CD8-positive, alpha-beta memory T cell (primary cell): ENCODE results near the gene TUBB8. TPM values are rescaled to one million over a fixed set of nuclear protein-coding genes. Genes with fewer than 3 reads are reported as not detected.

Source experiments
- CTCF ChIA-PET: fragments of 350-600 bp; sonication (Branson Sonifier 250); formaldehyde crosslinking; loops from one replicate; lab custom pipeline; 2021; ENCODE audit warnings: antibody characterized with exemption; lab: Charles Lee
- POLR2A ChIA-PET: fragments of 350-600 bp; sonication (Branson Sonifier 250); formaldehyde crosslinking; loops from one replicate; lab custom pipeline; 2021; ENCODE audit warnings: antibody characterized with exemption; lab: Charles Lee
- DNase-seq, 5 donors: peaks; one replicate each; pipeline versions ENCODE4 v3.0.0 to v3.0.0-alpha.2; 2020 to 2022; ENCODE audit warnings: mixed read lengths in 1 of 5
- H3K27ac ChIP-seq: one replicate; pipeline ENCODE4 v1.7.0; 2013; ENCODE audit warnings: low read depth, mild to moderate bottlenecking, low read length, moderate library complexity
- H3K27me3 ChIP-seq: 2 replicates; pipeline ENCODE4 v1.7.0; 2013; ENCODE audit warnings: low read length, mild to moderate bottlenecking; ENCODE audit not compliant: insufficient read depth, poor library complexity, severe bottlenecking
- H3K36me3 ChIP-seq: 2 replicates; pipeline ENCODE4 v1.7.0; 2013; ENCODE audit warnings: mild to moderate bottlenecking, low read length, moderate library complexity; ENCODE audit not compliant: insufficient read depth
- H3K4me1 ChIP-seq: 2 replicates; pipeline ENCODE4 v1.7.0; 2013; ENCODE audit warnings: mild to moderate bottlenecking, low read length, moderate library complexity; ENCODE audit not compliant: insufficient read depth
- H3K4me3 ChIP-seq: 2 replicates; pipeline ENCODE4 v1.7.0; 2013; ENCODE audit warnings: mild to moderate bottlenecking, low read length
- H3K9me3 ChIP-seq: 2 replicates; pipeline ENCODE4 v1.7.0; 2013; ENCODE audit warnings: mild to moderate bottlenecking, low read length
- H3K27ac Mint-ChIP-seq, 8 donors: one replicate each; pipeline ENCODE4 v1.8.0; 2020 to 2021; ENCODE audit warnings: mixed read lengths in 8 of 8, mild to moderate bottlenecking in 6 of 8, inconsistent platforms in 3 of 8, moderate library complexity in 3 of 8
- H3K27me3 Mint-ChIP-seq, 2 donors: one replicate each; pipeline ENCODE4 v1.8.0; 2020 to 2021; ENCODE audit warnings: mixed read lengths in 2 of 2, mild to moderate bottlenecking in 1 of 2, moderate library complexity in 1 of 2
- H3K36me3 Mint-ChIP-seq, 3 donors: one replicate each; pipeline ENCODE4 v1.8.0; 2020 to 2021; ENCODE audit warnings: mixed read lengths in 3 of 3, inconsistent platforms in 1 of 3, mild to moderate bottlenecking in 1 of 3
- H3K4me1 Mint-ChIP-seq, 3 donors: one replicate each; pipeline ENCODE4 v1.8.0; 2020 to 2021; ENCODE audit warnings: mixed read lengths in 3 of 3, inconsistent platforms in 1 of 3, mild to moderate bottlenecking in 1 of 3
- H3K4me3 Mint-ChIP-seq, 7 donors: one replicate each; pipeline ENCODE4 v1.8.0; 2020 to 2021; ENCODE audit warnings: mixed read lengths in 7 of 7, mild to moderate bottlenecking in 6 of 7, moderate library complexity in 4 of 7, inconsistent platforms in 2 of 7
- H3K9me3 Mint-ChIP-seq, 5 donors: one replicate each; pipeline ENCODE4 v1.8.0; 2020 to 2022; ENCODE audit warnings: mixed read lengths in 5 of 5, mild to moderate bottlenecking in 3 of 5, moderate library complexity in 2 of 5, inconsistent platforms in 1 of 5
- polyA plus RNA-seq: library from polyadenylated mRNA; unstranded; fragments of 300-500 nt; fragmentation: Illumina TruSeq; gene quantifications from one replicate; pipeline ENCODE4 v1.2.3, GENCODE V29; 2021
- total RNA-seq, 2 experiments: library from RNA; stranded (reverse); gene quantifications; one replicate each; pipeline ENCODE4 v1.2.3, GENCODE V29; 2021

The TUBB8 gene
- total and polyA plus RNA-seq, 3 experiments from 2014 or later: not detected

- Mint-ChIP-seq H3K36me3 (peaks cover 0 to 2% (median 0%) of the 10 kb centered on the region in 3 donors), H3K4me1 (peaks cover 0 to 5% (median 3%) of the 10 kb centered on the region in 3 donors), H3K27ac (peak overlapping the region in 1 of 8 donors; percentile 39), H3K27me3 (peaks cover 6 to 28% of the 10 kb centered on the region in 2 donors), H3K4me3 (no peak overlapping the region), H3K9me3 (peaks cover 0 to 3% (median 0%) of the 10 kb centered on the region in 5 donors)
- no peaks in the 10 kb centered on the region for H3K9me3 ChIP-seq
- H3K27me3 ChIP-seq: no peaks in the 10 kb centered on the region
- no peaks in the 10 kb centered on the region for H3K36me3 ChIP-seq
- H3K4me1 ChIP-seq: no peaks in the 10 kb centered on the region
- H3K27ac ChIP-seq: no peak overlapping the region
- CTCF ChIA-PET: interaction anchor here (0.9 kb wide), 1 partner anchor 15 kb away, joined by 3 read pairs; no protein-coding TSS in a partner anchor
- POLR2A ChIA-PET: no interaction called here
- H3K4me3 ChIP-seq: no peak overlapping the region
- no peak for DNase-seq
Observed at GRCh38 chr10:89248-89647, 40.2 kb upstream of the TUBB8 start.

GRCh38 chr10:88253-88652, 39.2 kb upstream of the TUBB8 start:
- POLR2A ChIA-PET: no interaction called here
- H3K36me3 Mint-ChIP-seq: no peaks in the 10 kb centered on the region
- Histone ChIP-seq H3K27ac (no peak overlapping the region), H3K36me3 (no peaks in the 10 kb centered on the region), H3K4me3 (no peak overlapping the region), H3K9me3 (no peaks in the 10 kb centered on the region), H3K27me3 (no peaks in the 10 kb centered on the region), H3K4me1 (no peaks in the 10 kb centered on the region)
- peaks cover 0 to 5% (median 3%) of the 10 kb centered on the region in 3 donors for H3K4me1 Mint-ChIP-seq
- CTCF ChIA-PET: no interaction called here
- no peaks in the 10 kb centered on the region for H3K9me3 Mint-ChIP-seq
- peak overlapping the region in 1 of 8 donors; percentile 77 for H3K27ac Mint-ChIP-seq
- no peak for DNase-seq
- peaks cover 7 to 35% of the 10 kb centered on the region in 2 donors for H3K27me3 Mint-ChIP-seq
- H3K4me3 Mint-ChIP-seq: no peak overlapping the region

- H3K9me3 ChIP-seq: no peaks in the 10 kb centered on the region
- Mint-ChIP-seq H3K9me3 (no peaks in the 10 kb centered on the region), H3K4me1 (peaks cover 0 to 5% (median 3%) of the 10 kb centered on the region in 3 donors), H3K36me3 (no peaks in the 10 kb centered on the region), H3K4me3 (peak overlapping the region in 2 of 7 donors; percentile 12 to 50), H3K27ac (peak overlapping the region in 2 of 8 donors; percentile 24 to 72), H3K27me3 (peaks cover 10 to 34% of the 10 kb centered on the region in 2 donors)
- H3K27ac ChIP-seq: no peak overlapping the region
- no peak overlapping the region for H3K4me3 ChIP-seq
- ChIA-PET POLR2A (no interaction called here), CTCF (no interaction called here)
- H3K36me3 ChIP-seq: no peaks in the 10 kb centered on the region
- H3K27me3 ChIP-seq: no peaks in the 10 kb centered on the region
- no peaks in the 10 kb centered on the region for H3K4me1 ChIP-seq
- DNase-seq: no peak
Observed at GRCh38 chr10:87177-88080, 38.3 kb upstream of the TUBB8 start.

- H3K36me3 ChIP-seq: no peaks in the 10 kb centered on the region
- Mint-ChIP-seq H3K4me1 (peaks cover 0 to 5% (median 3%) of the 10 kb centered on the region in 3 donors), H3K9me3 (no peaks in the 10 kb centered on the region), H3K4me3 (no peak overlapping the region), H3K36me3 (no peaks in the 10 kb centered on the region), H3K27ac (no peak overlapping the region), H3K27me3 (peaks cover 12 to 41% of the 10 kb centered on the region in 2 donors)
- no peaks in the 10 kb centered on the region for H3K4me1 ChIP-seq
- DNase-seq: no peak
- no peaks in the 10 kb centered on the region for H3K27me3 ChIP-seq
- H3K4me3 ChIP-seq: no peak overlapping the region
- CTCF ChIA-PET: no interaction called here
- no peak overlapping the region for H3K27ac ChIP-seq
- no peaks in the 10 kb centered on the region for H3K9me3 ChIP-seq
- POLR2A ChIA-PET: no interaction called here
Observed at GRCh38 chr10:86031-86430, 36.9 kb upstream of the TUBB8 start.

- peak overlapping the region in 1 of 8 donors; percentile 40 for H3K27ac Mint-ChIP-seq
- Histone ChIP-seq H3K27ac (no peak overlapping the region), H3K4me3 (no peak overlapping the region), H3K9me3 (no peaks in the 10 kb centered on the region), H3K27me3 (peaks cover 2% of the 10 kb centered on the region), H3K4me1 (no peaks in the 10 kb centered on the region), H3K36me3 (no peaks in the 10 kb centered on the region)
- H3K4me3 Mint-ChIP-seq: no peak overlapping the region
- H3K4me1 Mint-ChIP-seq: peaks cover 0 to 5% (median 3%) of the 10 kb centered on the region in 3 donors
- DNase-seq: no peak
- H3K9me3 Mint-ChIP-seq: no peaks in the 10 kb centered on the region
- CTCF ChIA-PET: interaction anchor here (1.9 kb wide), 1 partner anchor 11 kb away, joined by 5 read pairs; no protein-coding TSS in a partner anchor
- no peaks in the 10 kb centered on the region for H3K36me3 Mint-ChIP-seq
- H3K27me3 Mint-ChIP-seq: peaks cover 12 to 41% of the 10 kb centered on the region in 2 donors
- POLR2A ChIA-PET: no interaction called here
Observed at GRCh38 chr10:85044-85443, 35.9 kb upstream of the TUBB8 start.

GRCh38 chr10:83930-84530, 34.9 kb upstream of the TUBB8 start:
- Mint-ChIP-seq H3K36me3 (no peaks in the 10 kb centered on the region), H3K4me3 (no peak overlapping the region), H3K4me1 (peaks cover 0 to 5% (median 3%) of the 10 kb centered on the region in 3 donors), H3K9me3 (no peaks in the 10 kb centered on the region), H3K27me3 (peaks cover 18 to 45% of the 10 kb centered on the region in 2 donors), H3K27ac (peak overlapping the region in 1 of 8 donors; percentile 41)
- no peak for DNase-seq
- Histone ChIP-seq H3K4me3 (no peak overlapping the region), H3K27ac (no peak overlapping the region), H3K4me1 (no peaks in the 10 kb centered on the region), H3K36me3 (no peaks in the 10 kb centered on the region), H3K27me3 (peaks cover 5% of the 10 kb centered on the region), H3K9me3 (no peaks in the 10 kb centered on the region)
- ChIA-PET POLR2A (no interaction called here), CTCF (interaction anchor here (1.9 kb wide), 1 partner anchor 10 kb away, joined by 5 read pairs; no protein-coding TSS in a partner anchor)

GRCh38 chr10:80477-81105, 31.5 kb upstream of the TUBB8 start:
- Mint-ChIP-seq H3K4me1 (peaks cover 0 to 2% (median 0%) of the 10 kb centered on the region in 3 donors), H3K27me3 (peaks cover 13 to 51% of the 10 kb centered on the region in 2 donors), H3K36me3 (no peaks in the 10 kb centered on the region), H3K4me3 (no peak overlapping the region), H3K27ac (no peak overlapping the region), H3K9me3 (peaks cover 0 to 2% (median 0%) of the 10 kb centered on the region in 5 donors)
- POLR2A ChIA-PET: no interaction called here
- DNase-seq: no peak
- Histone ChIP-seq H3K36me3 (no peaks in the 10 kb centered on the region), H3K4me1 (no peaks in the 10 kb centered on the region), H3K4me3 (no peak overlapping the region), H3K9me3 (no peaks in the 10 kb centered on the region), H3K27ac (no peak overlapping the region), H3K27me3 (peaks cover 5% of the 10 kb centered on the region)
- CTCF ChIA-PET: no interaction called here
